ENCODE results near the gene NUBP1.

The NUBP1 gene

GRCh38 chr16:10806698-10807097 lies 63.1 kb downstream of the NUBP1 start:
- DNase-seq (ENCODE audit: low spot score) (no peak), ATAC-seq (ENCODE audit: low read depth) (no peak)
- H3K4me3 ChIP-seq (ENCODE audit: severe bottlenecking) = no peak overlapping the region
- no peaks in the 10 kb centered on the region for H3K4me1 ChIP-seq (ENCODE audit: insufficient read depth, poor library complexity, severe bottlenecking)
- H3K36me3 ChIP-seq (ENCODE audit: low read depth) = no peaks in the 10 kb centered on the region
- no peak overlapping the region for H3K27ac ChIP-seq (ENCODE audit: poor library complexity, severe bottlenecking)
- H3K9me3 ChIP-seq (ENCODE audit: severe bottlenecking) = no peaks in the 10 kb centered on the region
- H3K27me3 ChIP-seq (ENCODE audit: insufficient read depth, poor library complexity, severe bottlenecking) = no peaks in the 10 kb centered on the region
- TF ChIP-seq CTCF (IDR thresholded peaks at IDR 0.05; ENCODE audit: poor library complexity, severe bottlenecking) = no peak

- no peaks in the 10 kb centered on the region for H3K4me1 ChIP-seq (ENCODE audit: insufficient read depth, poor library complexity, severe bottlenecking)
- DNase-seq (ENCODE audit: low spot score) = no peak
- no peak for TF ChIP-seq CTCF (IDR thresholded peaks at IDR 0.05; ENCODE audit: poor library complexity, severe bottlenecking)
- H3K27me3 ChIP-seq (ENCODE audit: insufficient read depth, poor library complexity, severe bottlenecking) = no peaks in the 10 kb centered on the region
- H3K9me3 ChIP-seq (ENCODE audit: severe bottlenecking) = no peaks in the 10 kb centered on the region
- no peaks in the 10 kb centered on the region for H3K36me3 ChIP-seq (ENCODE audit: low read depth)
- H3K27ac ChIP-seq (ENCODE audit: poor library complexity, severe bottlenecking) = no peak overlapping the region
- no peak for ATAC-seq (ENCODE audit: low read depth)
- H3K4me3 ChIP-seq (ENCODE audit: severe bottlenecking) = no peak overlapping the region
Observed at GRCh38 chr16:10808218-10808617, 64.6 kb downstream of the NUBP1 start.

GRCh38 chr16:10808850-10809249 lies 65.2 kb downstream of the NUBP1 start:
- Histone ChIP-seq H3K36me3 (ENCODE audit: low read depth) (no peaks in the 10 kb centered on the region), H3K4me3 (ENCODE audit: severe bottlenecking) (no peak overlapping the region), H3K9me3 (ENCODE audit: severe bottlenecking) (no peaks in the 10 kb centered on the region), H3K27ac (ENCODE audit: poor library complexity, severe bottlenecking) (no peak overlapping the region), H3K4me1 (ENCODE audit: insufficient read depth, poor library complexity, severe bottlenecking) (no peaks in the 10 kb centered on the region), H3K27me3 (ENCODE audit: insufficient read depth, poor library complexity, severe bottlenecking) (no peaks in the 10 kb centered on the region)
- ATAC-seq (ENCODE audit: low read depth) (no peak), DNase-seq (ENCODE audit: low spot score) (no peak)
- TF ChIP-seq CTCF (IDR thresholded peaks at IDR 0.05; ENCODE audit: poor library complexity, severe bottlenecking) = no peak

DNA sequence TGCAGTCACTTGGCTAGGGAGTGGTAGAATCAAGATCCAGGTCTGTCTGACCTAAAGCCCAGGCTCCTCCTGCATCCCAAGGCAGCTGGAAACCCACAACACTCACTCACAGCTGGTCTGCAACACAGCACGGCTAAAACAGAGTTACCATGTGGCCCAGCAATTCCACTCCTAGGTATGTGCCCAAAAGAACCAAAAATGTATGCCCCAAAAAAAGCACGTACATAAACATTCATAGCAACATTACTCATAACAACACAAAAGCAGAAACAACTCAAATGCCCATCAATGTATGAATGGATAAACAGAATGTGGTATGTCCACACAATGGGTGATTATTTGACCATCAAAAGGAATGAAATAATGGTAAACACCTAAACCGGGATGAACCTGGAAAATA lies 66.1 kb downstream of the NUBP1 start:
- no peaks in the 10 kb centered on the region for H3K27me3 ChIP-seq (ENCODE audit: insufficient read depth, poor library complexity, severe bottlenecking)
- H3K4me1 ChIP-seq (ENCODE audit: insufficient read depth, poor library complexity, severe bottlenecking) = no peaks in the 10 kb centered on the region
- DNase-seq (ENCODE audit: low spot score) (no peak), ATAC-seq (ENCODE audit: low read depth) (no peak)
- TF ChIP-seq CTCF (IDR thresholded peaks at IDR 0.05; ENCODE audit: poor library complexity, severe bottlenecking) = no peak
- H3K4me3 ChIP-seq (ENCODE audit: severe bottlenecking) = no peak overlapping the region
- no peak overlapping the region for H3K27ac ChIP-seq (ENCODE audit: poor library complexity, severe bottlenecking)
- no peaks in the 10 kb centered on the region for H3K9me3 ChIP-seq (ENCODE audit: severe bottlenecking)
- H3K36me3 ChIP-seq (ENCODE audit: low read depth) = no peaks in the 10 kb centered on the region

DNA sequence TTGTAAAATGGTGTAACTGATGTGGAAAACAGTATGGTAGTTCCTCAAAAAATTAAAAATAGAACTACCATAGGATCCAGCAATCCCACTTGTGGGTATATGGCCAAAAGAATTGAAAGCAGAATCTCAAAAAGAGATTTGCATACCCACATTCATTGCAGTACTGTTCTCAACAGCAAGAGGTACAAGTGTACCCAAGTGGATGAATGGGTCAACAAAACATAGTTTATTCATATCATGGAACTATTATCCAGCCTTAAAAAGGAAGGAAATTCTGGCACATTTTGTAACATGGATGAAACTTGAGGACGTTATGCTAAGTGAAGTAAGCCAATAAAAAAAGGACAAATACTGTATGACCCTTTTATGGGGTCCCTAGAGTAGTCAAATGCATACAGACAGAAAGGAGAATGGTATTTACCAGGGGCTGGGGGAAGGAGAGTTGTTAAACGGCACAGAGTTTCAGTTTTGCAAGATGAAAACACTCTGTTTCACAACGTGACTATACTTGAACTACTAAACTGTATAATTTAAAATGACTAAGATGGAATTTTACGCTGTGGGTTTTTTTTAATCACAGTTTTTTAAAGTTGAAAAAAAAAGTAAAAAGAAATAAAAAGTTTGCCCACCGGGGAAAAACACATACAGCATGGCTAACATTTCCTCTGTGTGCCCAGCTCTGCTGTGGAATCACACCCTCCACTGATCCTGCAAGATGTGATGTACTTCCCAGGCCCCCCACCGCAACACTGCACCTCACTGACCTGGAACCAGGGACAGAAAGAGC lies 68.9 kb downstream of the NUBP1 start:
- H3K27ac ChIP-seq (ENCODE audit: poor library complexity, severe bottlenecking) = no peak overlapping the region
- H3K9me3 ChIP-seq (ENCODE audit: severe bottlenecking) = no peaks in the 10 kb centered on the region
- no peaks in the 10 kb centered on the region for H3K4me1 ChIP-seq (ENCODE audit: insufficient read depth, poor library complexity, severe bottlenecking)
- H3K4me3 ChIP-seq (ENCODE audit: severe bottlenecking) = no peak overlapping the region
- H3K27me3 ChIP-seq (ENCODE audit: insufficient read depth, poor library complexity, severe bottlenecking) = no peaks in the 10 kb centered on the region
- ATAC-seq (ENCODE audit: low read depth) = no peak
- no peaks in the 10 kb centered on the region for H3K36me3 ChIP-seq (ENCODE audit: low read depth)
- TF ChIP-seq CTCF (IDR thresholded peaks at IDR 0.05; ENCODE audit: poor library complexity, severe bottlenecking) = no peak
- DNase-seq (ENCODE audit: low spot score) = no peak
